GM23338 (cell line): ENCODE results near the gene TMCO4. TPM values are rescaled to one million over a fixed set of nuclear protein-coding genes. Genes with fewer than 3 reads are reported as not detected.

Experiments used
- EZH2 ChIP-seq: fragments of 200-600 bp; sonication (generic); IDR thresholded peaks from one replicate; pipeline ENCODE4 v1.8.0; 2017; ENCODE audit warnings: antibody characterized with exemption, mild to moderate bottlenecking, low read depth; ENCODE audit not compliant: unreplicated experiment
- EZH2phosphoT487 ChIP-seq: fragments of 200-600 bp; sonication (generic); IDR thresholded peaks from one replicate; pipeline ENCODE4 v1.8.1; 2018; ENCODE audit warnings: antibody characterized with exemption; ENCODE audit not compliant: unreplicated experiment
- JUNB ChIP-seq: IDR thresholded peaks from one replicate; pipeline ENCODE4 v1.6.1; 2016; ENCODE audit warnings: antibody characterized with exemption; ENCODE audit not compliant: unreplicated experiment
- NANOG ChIP-seq: IDR thresholded peaks from 2 replicates; pipeline ENCODE4 v1.6.1; 2016; ENCODE audit warnings: antibody characterized with exemption, borderline replicate concordance
- POLR2AphosphoS5 ChIP-seq: IDR thresholded peaks from 2 replicates; pipeline ENCODE4 v1.6.1; 2016; ENCODE audit warnings: antibody characterized with exemption, low read depth
- REST ChIP-seq: IDR thresholded peaks from one replicate; pipeline ENCODE4 v1.6.1; 2018; ENCODE audit warnings: antibody characterized with exemption; ENCODE audit not compliant: unreplicated experiment
- ZNF114 ChIP-seq: fragments of 250-450 bp; sonication (Bioruptor Pico); IDR thresholded peaks from 2 replicates; pipeline ENCODE4 v1.5.0; 2020; ENCODE audit warnings: mild to moderate bottlenecking, moderate library complexity
- ZNF331 ChIP-seq: fragments of 250-450 bp; sonication (Bioruptor Pico); IDR thresholded peaks from 2 replicates; pipeline ENCODE4 v1.5.0; 2020; ENCODE audit warnings: low read depth, mild to moderate bottlenecking, moderate library complexity
- ZNF462 ChIP-seq: fragments of 250-450 bp; sonication (Bioruptor Pico); IDR thresholded peaks from 2 replicates; pipeline ENCODE4 v1.5.0; 2020; ENCODE audit warnings: mild to moderate bottlenecking, moderate library complexity
- polyA plus RNA-seq: library from polyadenylated mRNA; unstranded; fragments of >200 nt; fragmentation: Nextera tagmentation; extraction: Ambion mirVana; gene quantifications from 2 replicates; pipeline ENCODE4 v1.2.1, GENCODE V29; 2016
- total RNA-seq: library from RNA; depleted of rRNA; stranded (reverse); fragments of >200 nt; shearing (Covaris generic); gene quantifications from 2 replicates; pipeline ENCODE4 v1.2.3, GENCODE V29; 2014

TMCO4 gene
- total and polyA plus RNA-seq, 2 experiments from 2014 or later = 2.6 to 6.9 TPM

GRCh38 chr1:19685994-19686393 lies 113.7 kb downstream of the TMCO4 start (continued):
- TF ChIP-seq ZNF462 (no peak), JUNB (no peak), POLR2AphosphoS5 (no peak), ZNF114 (CRISPR knock-in tag) (no peak), NANOG (no peak), EZH2phosphoT487 (no peak), ZNF331 (CRISPR knock-in tag) (no peak), EZH2 (no peak), REST (no peak)
